ENCODE measurements around the gene SLC10A7. TPM values are rescaled to one million over a fixed set of nuclear protein-coding genes. Genes with fewer than 3 reads are reported as not detected.

Gene SLC10A7
- total and polyA plus RNA-seq, 2 of the 13 experiments (the other 11 are each of a cell fraction or from before 2014, with no cell fraction given) = 18.5 to 18.8 TPM

DNA sequence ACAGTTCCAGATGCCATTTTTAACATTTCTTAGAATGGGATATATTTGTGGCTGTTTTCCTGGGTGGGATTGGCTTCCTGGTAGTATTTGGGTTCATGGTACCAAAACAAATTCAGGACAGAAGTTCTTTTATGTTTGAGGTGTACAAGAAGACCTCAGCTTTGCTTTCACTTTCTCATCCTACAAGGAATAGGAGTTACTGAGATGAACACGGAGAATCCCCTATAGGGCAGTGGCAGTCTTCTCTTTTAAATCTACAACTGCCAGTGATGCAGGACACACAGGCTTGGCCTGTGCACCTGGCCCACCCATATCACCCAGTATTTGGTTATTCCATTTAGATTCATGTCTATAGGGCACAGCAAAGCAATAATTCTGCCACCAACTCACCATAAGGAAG, 35.2 kb downstream of the SLC10A7 start:
- peaks cover 8% of the 10 kb centered on the region; the same call in 1 of the 2 replicates for H3K9me3 ChIP-seq (ENCODE audit: low read length)
- no peak for DNase-seq (ENCODE audit: low spot score)
- H3K4me1 ChIP-seq (ENCODE audit: insufficient read depth, low read length) = no peaks in the 10 kb centered on the region
- ChIA-PET CTCF (ENCODE audit: low intra/inter-chr PET ratio, low total read pairs) (no interaction called here), POLR2A (no interaction called here)
- intact Hi-C loops (cut with micrococcal nuclease; ENCODE audit: unreplicated experiment) (no loop called here), in situ Hi-C loops (cut with HindIII; ENCODE audit: extremely low pct_ligation_motif_present, low pct_unique_long_range_greater_than_20kb) (no loop called here)
- no peak overlapping the region for H3K4me3 ChIP-seq (replicated peaks in 1 of 3; ENCODE audit: insufficient read depth in 1 of 3, low read depth in 2 of 3, low read length in 3 of 3)
- TF ChIP-seq, protein P1, sequence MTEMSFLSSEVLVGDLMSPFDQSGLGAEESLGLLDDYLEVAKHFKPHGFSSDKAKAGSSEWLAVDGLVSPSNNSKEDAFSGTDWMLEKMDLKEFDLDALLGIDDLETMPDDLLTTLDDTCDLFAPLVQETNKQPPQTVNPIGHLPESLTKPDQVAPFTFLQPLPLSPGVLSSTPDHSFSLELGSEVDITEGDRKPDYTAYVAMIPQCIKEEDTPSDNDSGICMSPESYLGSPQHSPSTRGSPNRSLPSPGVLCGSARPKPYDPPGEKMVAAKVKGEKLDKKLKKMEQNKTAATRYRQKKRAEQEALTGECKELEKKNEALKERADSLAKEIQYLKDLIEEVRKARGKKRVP (CRISPR knock-in tag; IDR thresholded peaks at IDR 0.05) = no peak
- TF ChIP-seq NR2F1 (CRISPR knock-in tag; IDR thresholded peaks at IDR 0.05) = no peak
- no peak for TF ChIP-seq ZNF543 (CRISPR knock-in tag; IDR thresholded peaks at IDR 0.05)
- TF ChIP-seq SRSF1 (optimal IDR thresholded peaks at IDR 0.05; ENCODE audit: low read depth, low read length) = no peak
- no peak for TF ChIP-seq ZSCAN12 (CRISPR knock-in tag; IDR thresholded peaks at IDR 0.05)
- no peak for TF ChIP-seq ZNF615 (CRISPR knock-in tag; IDR thresholded peaks at IDR 0.05; ENCODE audit: borderline replicate concordance)
- TF ChIP-seq YEATS4 (CRISPR knock-in tag; IDR thresholded peaks at IDR 0.05; ENCODE audit: borderline replicate concordance) = no peak
- TF ChIP-seq, protein P2, sequence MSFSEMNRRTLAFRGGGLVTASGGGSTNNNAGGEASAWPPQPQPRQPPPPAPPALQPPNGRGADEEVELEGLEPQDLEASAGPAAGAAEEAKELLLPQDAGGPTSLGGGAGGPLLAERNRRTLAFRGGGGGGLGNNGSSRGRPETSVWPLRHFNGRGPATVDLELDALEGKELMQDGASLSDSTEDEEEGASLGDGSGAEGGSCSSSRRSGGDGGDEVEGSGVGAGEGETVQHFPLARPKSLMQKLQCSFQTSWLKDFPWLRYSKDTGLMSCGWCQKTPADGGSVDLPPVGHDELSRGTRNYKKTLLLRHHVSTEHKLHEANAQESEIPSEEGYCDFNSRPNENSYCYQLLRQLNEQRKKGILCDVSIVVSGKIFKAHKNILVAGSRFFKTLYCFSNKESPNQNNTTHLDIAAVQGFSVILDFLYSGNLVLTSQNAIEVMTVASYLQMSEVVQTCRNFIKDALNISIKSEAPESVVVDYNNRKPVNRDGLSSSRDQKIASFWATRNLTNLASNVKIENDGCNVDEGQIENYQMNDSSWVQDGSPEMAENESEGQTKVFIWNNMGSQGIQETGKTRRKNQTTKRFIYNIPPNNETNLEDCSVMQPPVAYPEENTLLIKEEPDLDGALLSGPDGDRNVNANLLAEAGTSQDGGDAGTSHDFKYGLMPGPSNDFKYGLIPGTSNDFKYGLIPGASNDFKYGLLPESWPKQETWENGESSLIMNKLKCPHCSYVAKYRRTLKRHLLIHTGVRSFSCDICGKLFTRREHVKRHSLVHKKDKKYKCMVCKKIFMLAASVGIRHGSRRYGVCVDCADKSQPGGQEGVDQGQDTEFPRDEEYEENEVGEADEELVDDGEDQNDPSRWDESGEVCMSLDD (CRISPR knock-in tag; IDR thresholded peaks at IDR 0.05; ENCODE audit: borderline replicate concordance) = no peak
- TF ChIP-seq ZNF737 (CRISPR knock-in tag; IDR thresholded peaks at IDR 0.05; ENCODE audit: borderline replicate concordance) = no peak
- TF ChIP-seq FOXC1 (CRISPR knock-in tag; IDR thresholded peaks at IDR 0.05; ENCODE audit: borderline replicate concordance) = no peak
- no peak for TF ChIP-seq FOXO1 (CRISPR knock-in tag; IDR thresholded peaks at IDR 0.05)
- TF ChIP-seq ZZZ3 (CRISPR knock-in tag; IDR thresholded peaks at IDR 0.05; ENCODE audit: borderline replicate concordance) = no peak
- TF ChIP-seq, protein P3, sequence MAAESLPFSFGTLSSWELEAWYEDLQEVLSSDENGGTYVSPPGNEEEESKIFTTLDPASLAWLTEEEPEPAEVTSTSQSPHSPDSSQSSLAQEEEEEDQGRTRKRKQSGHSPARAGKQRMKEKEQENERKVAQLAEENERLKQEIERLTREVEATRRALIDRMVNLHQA (CRISPR knock-in tag; IDR thresholded peaks at IDR 0.05) = no peak
- TF ChIP-seq, protein P4, sequence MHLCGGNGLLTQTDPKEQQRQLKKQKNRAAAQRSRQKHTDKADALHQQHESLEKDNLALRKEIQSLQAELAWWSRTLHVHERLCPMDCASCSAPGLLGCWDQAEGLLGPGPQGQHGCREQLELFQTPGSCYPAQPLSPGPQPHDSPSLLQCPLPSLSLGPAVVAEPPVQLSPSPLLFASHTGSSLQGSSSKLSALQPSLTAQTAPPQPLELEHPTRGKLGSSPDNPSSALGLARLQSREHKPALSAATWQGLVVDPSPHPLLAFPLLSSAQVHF (CRISPR knock-in tag; IDR thresholded peaks at IDR 0.05) = no peak
- TF ChIP-seq ZNF138 (CRISPR knock-in tag; IDR thresholded peaks at IDR 0.05; ENCODE audit: low read depth) = no peak
- TF ChIP-seq ZNF724P (CRISPR knock-in tag; IDR thresholded peaks at IDR 0.05; ENCODE audit: borderline replicate concordance) = no peak
- H3K36me3 ChIP-seq (replicated peaks in 1 of 2; ENCODE audit: control insufficient read depth in 1 of 2, insufficient read depth in 2 of 2, low read length in 2 of 2) = no peaks in the 10 kb centered on the region
- H3K27ac ChIP-seq (ENCODE audit: extremely low read length, insufficient read depth, low read length) = no peak overlapping the region
- H3K79me2 ChIP-seq (ENCODE audit: insufficient read depth, low read length) = no peaks in the 10 kb centered on the region
- no peaks in the 10 kb centered on the region for H3K27me3 ChIP-seq (ENCODE audit: control insufficient read depth in 1 of 2, insufficient read depth in 2 of 2, low read length in 2 of 2)
- no peak for FAIRE-seq
- no peak for ATAC-seq
- 75% methylated on average over 1 of the region's 1 CpG for WGBS (ENCODE audit: low lambda C conversion rate)
- H2AFZ ChIP-seq (ENCODE audit: low read length) = no peak overlapping the region
- no peak overlapping the region for H3K9ac ChIP-seq (ENCODE audit: insufficient read depth, low read depth, low read length)
- no peak overlapping the region for H3K4me2 ChIP-seq (ENCODE audit: low read depth, low read length)
- no peaks in the 10 kb centered on the region for H4K20me1 ChIP-seq (ENCODE audit: insufficient read depth, low read length)
- BruUV-seq (replicated peaks) = no TSS peak

Measured in HepG2 (cell line).